NCI-H748 (cell line): ENCODE measurements around the gene NUDT21.
"Not testable (repeated sequence)": the region's sequence is repeated elsewhere in the genome, so short reads cannot be mapped to it uniquely, and the experiment has no call there.

ENCODE experiments used
- DNase-seq: peaks from one replicate; lab custom pipeline; 2025; ENCODE audit not compliant: unreplicated experiment; lab: John Stamatoyannopoulos, UW

Gene NUDT21

DNA sequence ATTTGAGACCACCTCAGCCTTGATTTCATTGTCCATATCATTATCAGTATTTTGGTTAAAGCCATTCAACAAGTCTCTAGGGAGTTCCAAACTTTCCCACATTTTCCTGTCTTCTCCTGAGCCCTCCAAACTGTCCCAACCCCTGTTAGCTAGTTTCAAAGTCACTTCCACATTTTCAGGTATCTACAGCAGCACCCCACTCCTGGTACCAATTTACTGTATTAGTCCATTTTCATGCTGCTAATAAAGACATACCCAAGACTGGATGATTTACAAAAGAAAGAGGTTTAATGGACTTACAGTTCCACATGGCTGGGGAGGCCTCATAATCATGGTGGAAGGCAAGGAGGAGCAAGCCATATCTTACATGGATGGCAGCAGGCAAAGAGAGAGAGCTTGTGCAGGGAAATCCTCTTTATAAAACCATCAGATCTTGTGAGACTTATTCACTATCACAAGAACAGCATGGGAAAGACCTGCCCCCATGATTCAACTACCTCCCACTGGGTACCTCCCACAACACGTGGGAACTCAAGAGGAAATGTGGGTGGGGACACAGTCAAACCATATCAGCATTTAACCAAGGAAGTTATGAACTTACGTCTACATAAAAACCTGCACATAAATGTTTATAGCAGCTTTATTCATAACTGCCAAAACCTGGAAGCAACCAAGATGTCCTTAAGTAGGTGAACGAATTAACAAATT lies 70.2 kb downstream of the NUDT21 start:
- DNase-seq, result not testable (repeated sequence)
